DOHH2 (cell line): ENCODE measurements around the gene ZBTB16.

Experiments used
- H3F3A ChIP-seq: fragments of 200-600 bp; sonication (generic), shearing (Covaris generic); 2 replicates; pipeline ENCODE4 v1.6.0; 2016; ENCODE audit warnings: antibody characterized with exemption, mild to moderate bottlenecking; ENCODE audit not compliant: control insufficient read depth, insufficient read depth
- H3K27ac ChIP-seq: fragments of 200-600 bp; sonication (generic); 2 replicates; pipeline ENCODE4 v1.5.1; 2014; ENCODE audit warnings: low read depth, mild to moderate bottlenecking, low read length, moderate library complexity
- H3K27me3 ChIP-seq: fragments of 200-600 bp; sonication (generic); 2 replicates; pipeline ENCODE4 v1.6.1; 2014; ENCODE audit warnings: mild to moderate bottlenecking, low read length, mixed read lengths; ENCODE audit not compliant: control insufficient read depth
- H3K36me3 ChIP-seq: fragments of 200-600 bp; sonication (generic); 2 replicates; pipeline ENCODE4 v1.6.1; 2014; ENCODE audit warnings: mild to moderate bottlenecking, low read length, moderate library complexity, mixed read lengths; ENCODE audit not compliant: control insufficient read depth
- H3K4me1 ChIP-seq: fragments of 200-600 bp; sonication (generic); 2 replicates; pipeline ENCODE4 v1.6.1; 2014; ENCODE audit warnings: mild to moderate bottlenecking, low read length, mixed read lengths; ENCODE audit not compliant: control insufficient read depth
- H3K4me2 ChIP-seq: fragments of 200-600 bp; sonication (generic); 2 replicates; pipeline ENCODE4 v1.6.0; 2014; ENCODE audit warnings: mild to moderate bottlenecking, low read length, moderate library complexity
- H3K4me3 ChIP-seq: fragments of 200-600 bp; sonication (generic); 2 replicates; pipeline ENCODE4 v1.5.1; 2014; ENCODE audit warnings: mild to moderate bottlenecking, low read length, mixed read lengths
- H3K79me2 ChIP-seq: fragments of 200-600 bp; sonication (generic); 2 replicates; pipeline ENCODE4 v1.6.1; 2014; ENCODE audit warnings: mild to moderate bottlenecking, low read length, mixed read lengths; ENCODE audit not compliant: control insufficient read depth
- H3K9me2 ChIP-seq: fragments of 200-600 bp; sonication (generic); replicated peaks from 2 replicates; pipeline ENCODE4 v1.6.1; 2014; ENCODE audit warnings: mild to moderate bottlenecking, low read length, mixed read lengths; ENCODE audit not compliant: control insufficient read depth
- H3K9me3 ChIP-seq: fragments of 200-600 bp; sonication (generic); 2 replicates; pipeline ENCODE4 v1.6.1; 2014; ENCODE audit warnings: antibody characterized with exemption, low read length, mixed read lengths; ENCODE audit not compliant: control insufficient read depth, insufficient read depth
- H4K20me1 ChIP-seq: fragments of 200-600 bp; sonication (generic); 2 replicates; pipeline ENCODE4 v1.6.0; 2014; ENCODE audit warnings: low read depth, mild to moderate bottlenecking, antibody characterized with exemption, low read length, moderate library complexity; ENCODE audit not compliant: control insufficient read depth, insufficient read depth
- EZH2phosphoT487 ChIP-seq: fragments of 200-600 bp; sonication (generic); IDR thresholded peaks from 2 replicates; pipeline ENCODE4 v1.6.1; 2017; ENCODE audit warnings: borderline replicate concordance, mild to moderate bottlenecking, antibody characterized with exemption, low read length, moderate library complexity, mixed read lengths
- TF ChIP-seq, protein P1 (sequence below): fragments of 200-600 bp; sonication (generic); IDR thresholded peaks from one replicate; pipeline ENCODE4 v1.5.1; 2014; ENCODE audit warnings: antibody characterized with exemption, mild to moderate bottlenecking, low read depth, low read length; ENCODE audit not compliant: poor library complexity, severe bottlenecking

Gene ZBTB16

DNA sequence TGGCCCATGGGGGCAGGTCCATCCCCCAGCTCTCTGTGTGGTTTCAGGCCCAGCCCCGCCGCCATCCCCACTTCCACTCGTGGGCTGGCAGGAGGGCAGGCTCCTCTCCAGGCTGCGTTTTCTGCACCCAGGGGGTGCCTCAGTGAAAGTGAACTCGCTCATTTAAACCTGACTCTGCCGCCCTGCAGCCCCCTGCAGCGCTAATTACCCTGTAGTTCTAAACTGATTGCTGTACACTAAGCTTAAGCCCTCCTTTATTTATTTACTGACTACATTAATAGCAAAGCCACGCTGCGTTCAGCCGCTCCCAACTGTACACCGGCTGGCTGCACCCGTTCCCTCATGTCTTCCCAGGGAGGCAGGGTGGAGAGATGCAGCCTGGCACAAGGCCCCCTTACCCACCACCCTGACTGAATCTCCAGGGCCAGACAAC lies 200.1 kb downstream of the ZBTB16 start:
- Histone ChIP-seq H3K4me2 (peak overlapping the region; percentile 34; the same call in 1 of the 2 replicates), H3K4me1 (peaks cover 23% of the 10 kb centered on the region), H3K79me2 (no peaks in the 10 kb centered on the region), H3K9me3 (no peaks in the 10 kb centered on the region), H3K27ac (no peak overlapping the region), H3K27me3 (0 out of 2 replicates have a peak, but pooled peaks cover 3% of the 10 kb centered on the region), H3F3A (no peaks in the 10 kb centered on the region), H3K4me3 (no peak overlapping the region), H3K36me3 (no peaks in the 10 kb centered on the region), H3K9me2 (no peaks in the 10 kb centered on the region), H4K20me1 (no peaks in the 10 kb centered on the region)
- TF ChIP-seq EZH2phosphoT487, result no peak
- TF ChIP-seq, protein P1, sequence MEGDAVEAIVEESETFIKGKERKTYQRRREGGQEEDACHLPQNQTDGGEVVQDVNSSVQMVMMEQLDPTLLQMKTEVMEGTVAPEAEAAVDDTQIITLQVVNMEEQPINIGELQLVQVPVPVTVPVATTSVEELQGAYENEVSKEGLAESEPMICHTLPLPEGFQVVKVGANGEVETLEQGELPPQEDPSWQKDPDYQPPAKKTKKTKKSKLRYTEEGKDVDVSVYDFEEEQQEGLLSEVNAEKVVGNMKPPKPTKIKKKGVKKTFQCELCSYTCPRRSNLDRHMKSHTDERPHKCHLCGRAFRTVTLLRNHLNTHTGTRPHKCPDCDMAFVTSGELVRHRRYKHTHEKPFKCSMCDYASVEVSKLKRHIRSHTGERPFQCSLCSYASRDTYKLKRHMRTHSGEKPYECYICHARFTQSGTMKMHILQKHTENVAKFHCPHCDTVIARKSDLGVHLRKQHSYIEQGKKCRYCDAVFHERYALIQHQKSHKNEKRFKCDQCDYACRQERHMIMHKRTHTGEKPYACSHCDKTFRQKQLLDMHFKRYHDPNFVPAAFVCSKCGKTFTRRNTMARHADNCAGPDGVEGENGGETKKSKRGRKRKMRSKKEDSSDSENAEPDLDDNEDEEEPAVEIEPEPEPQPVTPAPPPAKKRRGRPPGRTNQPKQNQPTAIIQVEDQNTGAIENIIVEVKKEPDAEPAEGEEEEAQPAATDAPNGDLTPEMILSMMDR, result no peak

DNA sequence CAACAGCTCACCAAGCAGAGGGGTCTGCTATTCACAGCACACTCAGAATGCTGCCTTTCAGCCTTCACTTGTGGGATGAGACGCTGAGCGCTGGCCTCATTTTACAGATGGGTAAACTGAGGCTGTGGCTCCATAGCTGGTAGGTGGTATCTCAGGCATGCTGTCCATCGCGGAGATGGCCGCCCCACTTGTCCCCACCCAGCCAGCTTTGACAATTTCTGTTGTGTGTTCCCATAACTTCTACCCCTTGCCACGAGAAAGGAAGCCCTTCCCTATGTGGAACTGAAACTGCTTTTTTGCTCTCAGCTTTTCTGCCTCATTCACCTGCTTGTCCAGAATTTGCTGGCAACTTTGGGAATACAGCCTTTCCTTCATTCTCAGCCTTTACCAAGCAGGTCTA lies 200.6 kb downstream of the ZBTB16 start:
- Histone ChIP-seq H3K9me2 (no peaks in the 10 kb centered on the region), H3K36me3 (no peaks in the 10 kb centered on the region), H3K9me3 (no peaks in the 10 kb centered on the region), H3K79me2 (no peaks in the 10 kb centered on the region), H3K4me2 (no peak overlapping the region), H3K27ac (no peak overlapping the region), H3F3A (no peaks in the 10 kb centered on the region), H3K27me3 (peaks cover 3% of the 10 kb centered on the region; the same call in 1 of the 2 replicates), H3K4me1 (peaks cover 23% of the 10 kb centered on the region), H4K20me1 (no peaks in the 10 kb centered on the region), H3K4me3 (no peak overlapping the region)
- TF ChIP-seq EZH2phosphoT487, result no peak
- TF ChIP-seq, protein P1, result no peak

DNA sequence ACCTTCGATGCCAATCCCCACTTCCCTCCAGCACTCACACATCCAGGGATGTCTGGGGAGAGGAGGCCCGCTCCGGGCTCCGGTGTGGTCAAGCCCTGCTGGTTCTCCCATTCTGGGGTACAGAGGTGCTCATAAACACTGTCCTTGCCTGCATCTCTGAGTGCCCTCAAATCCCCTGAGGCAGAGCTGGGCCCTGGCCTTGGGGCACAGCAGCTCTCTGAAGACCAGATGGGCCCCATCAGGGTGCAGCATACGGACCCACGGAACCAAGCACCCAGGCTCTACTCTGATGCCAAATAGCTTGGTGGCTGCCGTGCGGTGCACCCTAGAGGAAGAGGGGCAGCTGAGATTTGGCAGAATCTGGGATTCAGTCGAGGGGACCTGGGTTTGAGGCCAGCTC lies 201.0 kb downstream of the ZBTB16 start:
- no peak overlapping the region for H3K4me2 ChIP-seq
- H3K4me3 ChIP-seq, result no peak overlapping the region
- peaks cover 5% of the 10 kb centered on the region; the same call in 1 of the 2 replicates for H3K27me3 ChIP-seq
- no peaks in the 10 kb centered on the region for H3F3A ChIP-seq
- H3K27ac ChIP-seq, result no peak overlapping the region
- H3K9me2 ChIP-seq, result no peaks in the 10 kb centered on the region
- no peaks in the 10 kb centered on the region for H3K9me3 ChIP-seq
- peaks cover 23% of the 10 kb centered on the region for H3K4me1 ChIP-seq
- TF ChIP-seq EZH2phosphoT487, result no peak
- TF ChIP-seq, protein P1, result no peak
- no peaks in the 10 kb centered on the region for H4K20me1 ChIP-seq
- no peaks in the 10 kb centered on the region for H3K79me2 ChIP-seq
- no peaks in the 10 kb centered on the region for H3K36me3 ChIP-seq
